HG03175 (cell line): Measurements from ENCODE around the gene CCDC50.

Experiments
- ATAC-seq: cut with Tn5 transposase; IDR thresholded peaks from one replicate; pipeline ENCODE4 v1.9.1; 2021; ENCODE audit warnings: mild to moderate bottlenecking, moderate library complexity; ENCODE audit not compliant: unreplicated experiment

CCDC50 gene

GRCh38 chr3:191414732-191415131, 85.5 kb downstream of the CCDC50 start:
- no peak for ATAC-seq

- ATAC-seq, result no peak
Measured at GRCh38 chr3:191415566-191415965, 86.4 kb downstream of the CCDC50 start.

- no peak for ATAC-seq
Measured at GRCh38 chr3:191417457-191417729, 88.2 kb downstream of the CCDC50 start.

GRCh38 chr3:191420771-191421170, 91.6 kb downstream of the CCDC50 start:
- no peak for ATAC-seq

- no peak for ATAC-seq
Measured at GRCh38 chr3:191424881-191425280, 95.7 kb downstream of the CCDC50 start.

- no peak for ATAC-seq
Measured at GRCh38 chr3:191425322-191425734, 96.1 kb downstream of the CCDC50 start.

GRCh38 chr3:191426311-191426710, 97.1 kb downstream of the CCDC50 start:
- no peak for ATAC-seq

- no peak for ATAC-seq
Measured at GRCh38 chr3:191428177-191428576, 99.0 kb downstream of the CCDC50 start.

GRCh38 chr3:191430103-191430502, 100.9 kb downstream of the CCDC50 start:
- ATAC-seq, result no peak

GRCh38 chr3:191431160-191431822, 102.1 kb downstream of the CCDC50 start:
- no peak for ATAC-seq

- no peak for ATAC-seq
Measured at GRCh38 chr3:191432162-191432561, 103.0 kb downstream of the CCDC50 start.

GRCh38 chr3:191434024-191434423, 104.8 kb downstream of the CCDC50 start:
- ATAC-seq, result no peak

GRCh38 chr3:191435981-191436380, 106.8 kb downstream of the CCDC50 start:
- ATAC-seq, result no peak

GRCh38 chr3:191438150-191438814, 109.1 kb downstream of the CCDC50 start:
- no peak for ATAC-seq

- ATAC-seq, result no peak
Measured at GRCh38 chr3:191440532-191440931, 111.3 kb downstream of the CCDC50 start.

- no peak for ATAC-seq
Measured at GRCh38 chr3:191441687-191442086, 112.5 kb downstream of the CCDC50 start.

GRCh38 chr3:191444569-191444968, 115.4 kb downstream of the CCDC50 start:
- no peak for ATAC-seq
